ENCODE results near the gene ELOVL6. TPM values are rescaled to one million over a fixed set of nuclear protein-coding genes. Genes with fewer than 3 reads are reported as not detected.
A peak's percentile ranks its signal among the peaks of the same experiment; 100 is the strongest.

Gene ELOVL6
- total RNA-seq, 1 experiment from 2014 or later: 2.2 TPM

GRCh38 chr4:110131916-110132315 is 66.5 kb downstream of the ELOVL6 start:
- TF ChIP-seq EZH2phosphoT487 (IDR thresholded peaks at IDR 0.05; ENCODE audit: borderline replicate concordance, low read length) (no peak), CTCF (conservative IDR thresholded peaks at IDR 0.05; ENCODE audit: low read depth, low read length) (no peak)
- CTCF ChIA-PET: interaction anchor here (0.6 kb wide), 1 partner anchor 79 kb away, joined by 3 read pairs; no protein-coding TSS in a partner anchor
- no peaks in the 10 kb centered on the region for H3K9me2 ChIP-seq (replicated peaks; ENCODE audit: low read length)
- H3K9me3 ChIP-seq (ENCODE audit: low read length): no peaks in the 10 kb centered on the region
- H3K9ac ChIP-seq (ENCODE audit: low read length): no peak overlapping the region
- H3K4me3 ChIP-seq (ENCODE audit: low read length): no peak overlapping the region
- DNase-seq (no peak), ATAC-seq (no peak)
- no peak overlapping the region for H3K4me2 ChIP-seq (ENCODE audit: low read length)
- no peaks in the 10 kb centered on the region for H3F3A ChIP-seq (ENCODE audit: low read length, unreplicated experiment)
- H4K20me1 ChIP-seq (ENCODE audit: low read length): no peaks in the 10 kb centered on the region
- intact Hi-C loops (cut with micrococcal nuclease): no loop called here
- H2AFZ ChIP-seq (ENCODE audit: low read length): no peak overlapping the region
- no peaks in the 10 kb centered on the region for H3K36me3 ChIP-seq (ENCODE audit: low read depth, low read length)
- no TSS peak for BruUV-seq (replicated peaks)
- POLR2A ChIA-PET (ENCODE audit: unreplicated experiment): interaction anchor here (0.7 kb wide), 1 partner anchor 1177 kb away, joined by 4 read pairs; no protein-coding TSS in a partner anchor
- H3K4me1 ChIP-seq (ENCODE audit: insufficient read depth, low read length): peaks cover 4% of the 10 kb centered on the region; the same call in 1 of the 2 replicates
- no peak overlapping the region for H3K27ac ChIP-seq (ENCODE audit: low read length)
- no peaks in the 10 kb centered on the region for H3K79me2 ChIP-seq (ENCODE audit: low read length)
- H3K27me3 ChIP-seq (ENCODE audit: low read length): no peaks in the 10 kb centered on the region

DNA sequence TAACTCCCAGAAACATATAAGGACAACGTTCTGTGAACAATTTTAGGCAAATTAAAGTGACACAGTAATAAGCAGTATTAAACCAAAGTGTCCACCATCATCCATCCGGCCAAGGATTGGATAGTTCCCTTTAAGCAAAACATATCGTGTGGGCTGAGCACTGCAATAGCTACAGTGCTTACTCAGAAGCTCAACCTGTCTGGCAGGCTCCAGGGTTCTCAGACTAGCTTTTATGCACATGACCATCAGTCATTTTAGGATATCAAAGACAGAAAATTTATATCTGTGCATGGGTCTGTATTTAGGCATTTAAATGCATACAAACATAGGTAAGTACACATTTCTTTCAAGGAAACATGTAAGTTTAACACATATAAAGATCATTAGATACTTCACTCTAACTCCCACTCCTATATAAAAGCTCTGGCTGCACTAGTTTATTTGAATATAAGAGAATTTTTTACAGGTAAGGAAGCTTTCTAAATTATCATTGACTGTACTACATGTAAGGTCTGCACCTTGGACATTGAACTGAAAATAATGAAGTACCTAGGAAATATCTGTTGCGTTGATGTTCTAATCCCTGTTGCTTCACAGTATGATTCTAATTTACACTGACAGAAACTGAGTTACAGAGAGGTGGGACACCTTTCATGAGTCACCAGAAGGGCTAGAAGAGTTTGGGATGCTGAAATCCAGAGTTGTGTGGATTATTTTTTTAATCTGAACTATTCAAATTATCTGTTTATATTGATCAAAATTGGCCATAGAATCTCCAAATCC is 67.6 kb downstream of the ELOVL6 start:
- peak; percentile 35 for DNase-seq

More for the DNA sequence above, 67.6 kb downstream of the ELOVL6 start:
- Histone ChIP-seq H2AFZ (ENCODE audit: low read length) (no peak overlapping the region), H3K27me3 (ENCODE audit: low read length) (no peaks in the 10 kb centered on the region), H3K9ac (ENCODE audit: low read length) (no peak overlapping the region), H3K4me1 (ENCODE audit: insufficient read depth, low read length) (peaks cover 4% of the 10 kb centered on the region; the same call in 1 of the 2 replicates), H3K4me3 (ENCODE audit: low read length) (no peak overlapping the region), H3K36me3 (ENCODE audit: low read depth, low read length) (no peaks in the 10 kb centered on the region), H3K9me2 (replicated peaks; ENCODE audit: low read length) (no peaks in the 10 kb centered on the region), H3K27ac (ENCODE audit: low read length) (no peak overlapping the region), H3K79me2 (ENCODE audit: low read length) (no peaks in the 10 kb centered on the region), H3K4me2 (ENCODE audit: low read length) (no peak overlapping the region), H4K20me1 (ENCODE audit: low read length) (no peaks in the 10 kb centered on the region), H3F3A (ENCODE audit: low read length, unreplicated experiment) (no peaks in the 10 kb centered on the region), H3K9me3 (ENCODE audit: low read length) (no peaks in the 10 kb centered on the region)
- ATAC-seq: no peak
- TF ChIP-seq CTCF (conservative IDR thresholded peaks at IDR 0.05; ENCODE audit: low read depth, low read length): no peak
- no peak for TF ChIP-seq EZH2 (IDR thresholded peaks at IDR 0.05; ENCODE audit: low read length, unreplicated experiment)
- TF ChIP-seq EZH2phosphoT487 (IDR thresholded peaks at IDR 0.05; ENCODE audit: borderline replicate concordance, low read length): no peak
- ChIA-PET CTCF (no interaction called here), POLR2A (ENCODE audit: unreplicated experiment) (no interaction called here)
- BruUV-seq (replicated peaks): no TSS peak
- intact Hi-C loops (cut with micrococcal nuclease): no loop called here
